Body of pancreas (tissue), 4 donors: ENCODE data around the gene SIX5.

ENCODE experiments used
- POLR2A ChIP-seq, 3 donors: fragments of 450-650 bp; IDR thresholded peaks; one replicate each; pipeline ENCODE4 v1.6.1; 2016; ENCODE audit warnings: antibody characterized with exemption in 3 of 3, mild to moderate bottlenecking in 2 of 3
- TF ChIP-seq, protein P1 (sequence below), 7 experiments: fragments of 450-650 bp in 4 of 7; fragments of 200-600 bp in 3 of 7; sonication (generic) in 3 of 7; IDR thresholded peaks; one replicate each; pipeline ENCODE4 v1.5.1; 2016 to 2019; ENCODE audit warnings: antibody characterized with exemption in 7 of 7

DNA sequence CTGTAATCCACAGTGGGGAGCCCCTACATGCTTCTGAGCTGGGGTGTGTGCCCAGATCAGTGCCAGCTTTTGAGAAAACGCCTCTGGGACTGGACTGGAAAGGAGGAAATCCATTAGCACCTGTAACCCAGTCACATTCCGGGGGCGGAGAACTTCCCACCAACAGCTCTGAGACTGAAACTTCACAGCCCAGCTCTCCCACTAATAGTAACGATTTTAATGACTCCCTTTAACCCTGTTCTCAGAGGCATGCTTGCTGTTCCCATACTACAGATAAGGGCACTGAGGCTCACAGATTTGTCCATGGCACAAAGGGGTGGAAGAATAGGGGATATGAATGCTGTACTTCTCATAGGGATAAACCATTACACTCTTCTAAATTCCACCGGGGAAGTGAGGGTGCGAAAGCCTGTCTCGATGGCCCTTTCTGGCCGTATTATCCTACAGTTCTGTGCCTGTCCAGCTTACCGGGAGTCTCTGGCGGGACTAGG lies 39.2 kb downstream of the SIX5 start:
- no peak for TF ChIP-seq POLR2A (IDR thresholded peaks at IDR 0.05)
- TF ChIP-seq, protein P1, sequence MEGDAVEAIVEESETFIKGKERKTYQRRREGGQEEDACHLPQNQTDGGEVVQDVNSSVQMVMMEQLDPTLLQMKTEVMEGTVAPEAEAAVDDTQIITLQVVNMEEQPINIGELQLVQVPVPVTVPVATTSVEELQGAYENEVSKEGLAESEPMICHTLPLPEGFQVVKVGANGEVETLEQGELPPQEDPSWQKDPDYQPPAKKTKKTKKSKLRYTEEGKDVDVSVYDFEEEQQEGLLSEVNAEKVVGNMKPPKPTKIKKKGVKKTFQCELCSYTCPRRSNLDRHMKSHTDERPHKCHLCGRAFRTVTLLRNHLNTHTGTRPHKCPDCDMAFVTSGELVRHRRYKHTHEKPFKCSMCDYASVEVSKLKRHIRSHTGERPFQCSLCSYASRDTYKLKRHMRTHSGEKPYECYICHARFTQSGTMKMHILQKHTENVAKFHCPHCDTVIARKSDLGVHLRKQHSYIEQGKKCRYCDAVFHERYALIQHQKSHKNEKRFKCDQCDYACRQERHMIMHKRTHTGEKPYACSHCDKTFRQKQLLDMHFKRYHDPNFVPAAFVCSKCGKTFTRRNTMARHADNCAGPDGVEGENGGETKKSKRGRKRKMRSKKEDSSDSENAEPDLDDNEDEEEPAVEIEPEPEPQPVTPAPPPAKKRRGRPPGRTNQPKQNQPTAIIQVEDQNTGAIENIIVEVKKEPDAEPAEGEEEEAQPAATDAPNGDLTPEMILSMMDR (IDR thresholded peaks at IDR 0.05), result no peak
